ENCODE results near the gene CYB5A.

CYB5A gene

GRCh38 chr18:74276609-74277008 is 15.2 kb downstream of the CYB5A start:
- no peak for DNase-seq (ENCODE audit: low spot score)

GRCh38 chr18:74275736-74276135 is 16.0 kb downstream of the CYB5A start:
- no peak for DNase-seq (ENCODE audit: low spot score)

DNA sequence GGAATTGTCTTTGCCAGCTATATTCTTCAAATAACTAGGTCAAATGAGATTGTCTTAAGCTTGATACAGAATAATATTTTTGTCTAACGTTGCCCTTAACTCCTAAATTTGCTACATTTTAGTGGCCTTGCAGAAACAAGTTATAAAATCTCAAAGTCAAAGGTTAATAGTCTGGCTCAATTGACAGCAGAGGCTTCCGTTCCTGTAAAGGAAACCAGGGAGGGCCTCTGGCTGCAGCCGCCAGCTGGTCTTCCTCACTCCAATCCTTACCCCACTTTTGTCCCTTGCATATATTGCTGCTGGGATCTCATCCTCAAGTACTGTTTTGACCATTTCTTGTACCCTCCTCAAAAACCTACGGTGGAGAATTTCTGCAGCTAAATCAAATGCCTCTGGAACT is 17.1 kb downstream of the CYB5A start:
- DNase-seq (ENCODE audit: low spot score): no peak

- no peak for DNase-seq (ENCODE audit: low spot score)
These were observed 18.4 kb downstream of the CYB5A start for GRCh38 chr18:74273394-74273793.

GRCh38 chr18:74271635-74272034 is 20.1 kb downstream of the CYB5A start:
- no peak for DNase-seq (ENCODE audit: low spot score)

GRCh38 chr18:74268933-74269620 is 22.7 kb downstream of the CYB5A start:
- no peak for DNase-seq (ENCODE audit: low spot score)

- DNase-seq (ENCODE audit: low spot score): no peak
These were observed 23.6 kb downstream of the CYB5A start for GRCh38 chr18:74268175-74268574.

DNA sequence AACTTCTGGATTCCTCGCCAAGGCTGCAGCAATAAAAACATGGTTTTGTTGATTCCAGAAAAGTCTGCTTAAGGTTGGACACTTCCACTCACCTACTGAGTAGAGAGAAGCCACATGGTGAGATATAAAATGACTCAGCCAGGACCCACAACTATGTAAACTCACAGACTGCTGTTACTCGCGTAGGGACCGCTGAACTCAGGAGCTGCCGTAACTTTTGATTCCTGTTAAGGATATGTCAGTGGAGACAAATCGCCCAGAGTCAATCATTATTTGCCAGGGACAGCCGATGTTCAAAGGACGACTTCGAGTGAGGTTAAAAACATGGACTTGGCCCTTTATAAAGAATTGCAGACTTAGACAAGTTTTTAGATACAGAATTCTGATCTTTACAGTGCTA is 25.6 kb downstream of the CYB5A start:
- DNase-seq (ENCODE audit: low spot score): no peak

DNA sequence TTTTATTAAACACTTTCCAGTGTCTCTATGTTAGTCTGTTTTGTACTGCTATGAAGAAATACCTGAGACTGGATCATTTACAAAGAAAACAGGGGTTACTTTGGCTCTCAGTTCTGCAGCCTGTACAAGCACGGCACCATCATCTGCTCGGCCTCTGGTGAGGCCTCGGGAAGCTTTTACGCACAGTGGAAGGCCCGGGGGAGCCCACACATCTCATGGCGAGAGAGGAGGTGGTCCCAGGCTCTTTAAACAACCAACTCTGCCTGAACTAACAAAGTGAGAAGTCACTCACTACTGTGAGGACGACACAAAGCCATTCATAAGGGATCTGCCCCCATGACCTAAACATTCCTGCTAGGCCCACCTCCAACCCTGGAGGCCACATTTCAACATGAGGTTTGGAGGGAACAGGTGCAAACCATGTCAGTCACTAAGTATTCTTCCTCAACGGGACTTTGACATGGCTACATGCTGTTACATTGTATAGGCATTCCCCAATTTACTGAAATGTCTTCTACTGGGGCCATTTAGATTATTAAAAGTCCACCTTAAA is 26.1 kb downstream of the CYB5A start:
- no peak for DNase-seq (ENCODE audit: low spot score)

DNA sequence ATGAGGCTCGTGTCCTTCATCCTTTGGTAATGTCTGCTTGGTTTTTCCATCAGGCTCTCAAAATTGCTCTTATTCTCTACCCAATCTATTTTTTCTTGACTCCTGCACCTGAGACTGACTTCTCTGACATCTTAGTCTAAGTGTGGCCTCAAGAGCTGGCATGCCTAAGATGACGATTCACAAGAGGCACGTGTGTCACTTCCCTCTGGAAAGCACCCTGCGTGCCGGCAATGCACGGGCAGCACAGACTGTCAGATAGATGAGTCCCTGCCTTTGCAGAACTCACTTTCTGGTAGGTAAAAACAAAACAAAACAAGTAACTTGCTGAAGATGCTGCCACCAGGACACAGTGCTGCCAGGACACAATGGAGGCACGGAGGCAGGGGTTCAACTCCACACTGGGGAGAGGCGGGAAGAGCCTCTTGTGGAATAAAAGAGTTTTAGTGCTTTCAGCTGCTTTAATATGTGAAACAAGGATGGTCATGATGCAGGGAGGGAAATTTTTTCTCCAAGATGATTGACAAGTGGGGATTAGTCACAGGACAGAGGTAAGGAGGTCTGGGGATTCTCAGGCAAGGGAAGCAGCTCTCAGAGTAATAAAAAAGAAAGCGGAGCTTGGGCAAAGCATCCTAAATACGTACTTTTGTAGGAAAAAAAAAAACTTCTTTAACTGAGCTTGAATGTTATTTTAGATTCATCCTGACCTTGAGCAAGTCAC is 27.3 kb downstream of the CYB5A start:
- DNase-seq (ENCODE audit: low spot score): no peak

DNA sequence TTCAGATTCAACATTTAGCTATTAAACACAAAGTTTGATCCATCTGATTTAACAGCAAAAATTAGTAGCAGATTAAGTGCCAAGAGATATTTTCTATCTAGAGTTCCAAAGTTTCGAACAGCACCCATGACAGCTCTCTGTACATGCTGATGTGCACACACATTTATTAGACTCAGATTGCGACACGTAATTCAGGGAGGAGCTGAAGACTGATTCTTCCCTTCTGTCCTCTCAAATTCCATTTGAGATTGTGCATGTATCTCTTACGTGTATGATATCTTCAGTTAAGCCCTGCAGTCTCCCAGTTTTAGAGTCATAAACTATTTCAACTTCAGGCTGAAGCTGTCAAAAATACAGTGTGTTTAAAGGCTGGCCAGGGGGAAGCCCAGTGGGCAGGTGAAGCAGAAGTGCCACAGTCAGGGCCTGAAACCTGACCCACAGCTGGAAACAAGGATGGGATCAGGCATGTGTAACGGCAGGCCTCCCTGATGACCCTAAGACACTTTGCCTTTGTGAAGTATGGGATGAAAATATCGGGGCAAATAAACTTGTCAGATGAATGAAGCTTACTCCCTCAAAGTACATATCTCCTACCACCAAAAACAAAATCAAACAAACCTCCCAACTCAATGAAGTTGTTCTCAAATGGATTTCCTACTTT is 30.6 kb downstream of the CYB5A start:
- no peak for DNase-seq (ENCODE audit: low spot score)

DNA sequence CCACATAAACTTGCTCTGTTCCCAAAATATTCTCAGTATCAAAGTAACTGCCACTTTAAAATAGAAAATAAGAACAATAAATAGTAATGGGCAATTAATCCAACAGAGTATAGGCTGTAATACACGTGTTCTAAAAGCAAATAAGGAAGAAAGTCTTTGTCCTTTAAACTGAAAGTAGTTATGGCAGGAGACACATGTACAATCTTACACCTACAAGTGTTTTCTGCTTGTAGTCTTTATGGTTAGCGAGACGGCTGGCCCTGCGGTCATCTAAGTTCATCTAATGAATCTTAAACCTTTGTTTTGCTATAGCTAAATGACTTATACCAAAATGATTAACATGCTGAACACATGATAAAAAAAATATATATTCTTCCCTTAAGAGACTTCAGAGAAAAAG is 32.4 kb downstream of the CYB5A start:
- DNase-seq (ENCODE audit: low spot score): no peak

DNA sequence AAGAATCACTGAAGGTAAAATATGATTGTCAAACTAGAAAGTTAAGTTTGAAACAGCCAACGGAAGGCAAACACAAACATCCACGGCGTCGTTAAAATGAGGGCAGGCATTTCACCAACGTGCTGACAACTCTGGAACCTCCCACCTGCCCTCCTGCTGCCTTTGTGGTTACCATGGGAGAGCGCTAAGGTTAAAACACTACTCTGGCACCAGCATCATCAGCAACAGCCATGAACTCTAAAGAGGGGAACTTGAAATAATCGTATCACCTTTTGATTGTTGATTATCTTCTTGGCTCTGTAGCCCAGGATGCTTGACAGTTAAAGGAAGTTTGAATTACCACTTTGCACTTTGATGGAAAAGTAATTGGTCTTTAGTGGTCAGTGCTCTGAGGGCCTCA is 34.7 kb downstream of the CYB5A start:
- DNase-seq (ENCODE audit: low spot score): no peak

DNA sequence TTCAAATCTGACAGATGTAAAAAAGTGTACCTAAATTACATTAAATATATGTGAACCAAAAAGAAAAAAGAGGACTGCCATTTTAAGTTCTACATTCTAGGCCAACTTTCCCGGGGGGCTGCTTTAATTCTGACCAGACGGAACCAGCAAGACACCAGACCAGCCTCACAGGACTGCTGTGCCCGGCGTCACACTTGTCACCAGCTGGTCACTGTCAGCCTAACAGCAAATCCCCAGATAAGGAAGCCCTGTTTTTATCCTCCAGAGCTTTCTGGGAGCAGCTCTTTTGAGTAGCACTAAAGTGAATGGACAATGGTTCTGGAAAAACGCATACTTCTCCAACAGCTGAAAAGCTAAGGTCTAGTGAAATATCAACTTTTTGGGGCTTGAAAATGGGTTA is 35.6 kb downstream of the CYB5A start:
- DNase-seq (ENCODE audit: low spot score): peak; percentile 46

GRCh38 chr18:74255131-74255616 is 36.6 kb downstream of the CYB5A start:
- no peak for DNase-seq (ENCODE audit: low spot score)

GRCh38 chr18:74252039-74252395 is 39.7 kb downstream of the CYB5A start:
- no peak for DNase-seq (ENCODE audit: low spot score)

- DNase-seq (ENCODE audit: low spot score): no peak
These were observed 40.3 kb downstream of the CYB5A start for GRCh38 chr18:74251297-74252038.

GRCh38 chr18:74250131-74250530 is 41.6 kb downstream of the CYB5A start:
- no peak for DNase-seq (ENCODE audit: low spot score)

- DNase-seq (ENCODE audit: low spot score): no peak
These were observed 42.4 kb downstream of the CYB5A start for GRCh38 chr18:74249181-74249968.

GRCh38 chr18:74248595-74248994 is 43.2 kb downstream of the CYB5A start:
- DNase-seq (ENCODE audit: low spot score): no peak

- no peak for DNase-seq (ENCODE audit: low spot score)
These were observed 43.6 kb downstream of the CYB5A start for GRCh38 chr18:74248189-74248588.

Data from pons (tissue), 1 donor.